ENCODE results near the gene CDCA8.

Gene CDCA8

DNA sequence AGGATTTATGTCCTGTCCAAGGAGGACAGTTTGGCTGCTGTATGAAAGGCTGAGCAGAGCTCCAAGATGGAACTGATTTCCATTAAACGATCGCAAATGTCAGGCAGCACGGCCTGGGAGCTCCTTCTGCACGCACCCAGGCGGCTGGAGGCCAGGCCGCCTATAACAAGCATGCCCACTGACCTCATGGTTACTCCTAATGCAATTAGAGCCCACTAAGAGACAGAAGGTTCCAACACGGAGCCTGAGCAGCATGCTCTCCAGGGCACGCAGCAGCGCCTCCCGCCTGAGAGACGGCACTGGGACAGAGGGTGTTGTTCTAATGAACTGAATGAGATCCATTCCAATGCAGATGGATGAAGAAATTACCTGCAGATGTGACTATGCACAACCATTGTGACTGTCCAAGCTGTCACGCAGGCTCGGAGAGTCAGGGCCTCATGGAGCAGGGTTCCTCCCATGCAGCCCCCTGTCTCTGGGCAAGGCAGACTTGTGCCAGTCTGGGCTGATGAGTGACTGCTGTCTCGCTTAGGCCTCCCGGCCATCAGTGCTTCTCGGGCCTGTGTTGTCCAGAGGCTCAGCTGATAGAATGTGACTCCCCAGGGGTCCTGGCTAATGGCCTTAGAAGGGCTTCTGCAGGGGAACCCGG is 25.2 kb upstream of the CDCA8 start:
- no peak for DNase-seq (ENCODE audit: low read depth)
- no peak overlapping the region for H3K4me3 ChIP-seq (ENCODE audit: low read depth, low read length)
- TF ChIP-seq, protein P1, sequence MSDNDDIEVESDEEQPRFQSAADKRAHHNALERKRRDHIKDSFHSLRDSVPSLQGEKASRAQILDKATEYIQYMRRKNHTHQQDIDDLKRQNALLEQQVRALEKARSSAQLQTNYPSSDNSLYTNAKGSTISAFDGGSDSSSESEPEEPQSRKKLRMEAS (IDR thresholded peaks at IDR 0.05; ENCODE audit: low read depth, low read length), result no peak
- no peak for TF ChIP-seq POLR2A (IDR thresholded peaks at IDR 0.05; ENCODE audit: extremely low read depth, insufficient read length)
- no peak for TF ChIP-seq MYC (IDR thresholded peaks at IDR 0.05; ENCODE audit: low read depth, low read length)
- TF ChIP-seq, protein P2, sequence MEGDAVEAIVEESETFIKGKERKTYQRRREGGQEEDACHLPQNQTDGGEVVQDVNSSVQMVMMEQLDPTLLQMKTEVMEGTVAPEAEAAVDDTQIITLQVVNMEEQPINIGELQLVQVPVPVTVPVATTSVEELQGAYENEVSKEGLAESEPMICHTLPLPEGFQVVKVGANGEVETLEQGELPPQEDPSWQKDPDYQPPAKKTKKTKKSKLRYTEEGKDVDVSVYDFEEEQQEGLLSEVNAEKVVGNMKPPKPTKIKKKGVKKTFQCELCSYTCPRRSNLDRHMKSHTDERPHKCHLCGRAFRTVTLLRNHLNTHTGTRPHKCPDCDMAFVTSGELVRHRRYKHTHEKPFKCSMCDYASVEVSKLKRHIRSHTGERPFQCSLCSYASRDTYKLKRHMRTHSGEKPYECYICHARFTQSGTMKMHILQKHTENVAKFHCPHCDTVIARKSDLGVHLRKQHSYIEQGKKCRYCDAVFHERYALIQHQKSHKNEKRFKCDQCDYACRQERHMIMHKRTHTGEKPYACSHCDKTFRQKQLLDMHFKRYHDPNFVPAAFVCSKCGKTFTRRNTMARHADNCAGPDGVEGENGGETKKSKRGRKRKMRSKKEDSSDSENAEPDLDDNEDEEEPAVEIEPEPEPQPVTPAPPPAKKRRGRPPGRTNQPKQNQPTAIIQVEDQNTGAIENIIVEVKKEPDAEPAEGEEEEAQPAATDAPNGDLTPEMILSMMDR (IDR thresholded peaks at IDR 0.05; ENCODE audit: low read depth, low read length), result no peak

DNA sequence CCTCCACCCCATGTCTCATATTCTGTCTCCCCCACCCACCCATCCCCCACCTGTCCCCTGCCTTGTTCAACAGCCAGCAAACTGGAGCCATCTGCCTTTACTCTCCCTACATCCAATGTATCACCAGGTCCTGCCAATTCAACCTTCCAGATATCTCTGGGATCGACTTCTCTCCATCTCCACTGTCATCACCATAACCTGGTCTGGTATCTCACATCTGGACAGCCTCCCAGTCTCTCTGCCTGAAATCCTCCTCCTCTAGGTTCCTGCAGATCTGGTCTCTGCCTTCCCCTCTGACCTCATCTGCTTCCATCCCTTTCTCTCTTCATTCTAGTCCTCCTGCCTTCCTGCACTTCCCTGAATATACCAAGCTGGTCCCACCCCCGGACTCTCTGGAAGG is 22.2 kb upstream of the CDCA8 start:
- no peak for DNase-seq (ENCODE audit: low read depth)
- TF ChIP-seq POLR2A (IDR thresholded peaks at IDR 0.05; ENCODE audit: extremely low read depth, insufficient read length), result no peak
- TF ChIP-seq MYC (IDR thresholded peaks at IDR 0.05; ENCODE audit: low read depth, low read length), result no peak
- TF ChIP-seq, protein P2 (IDR thresholded peaks at IDR 0.05; ENCODE audit: low read depth, low read length), result no peak
- H3K4me3 ChIP-seq (ENCODE audit: low read depth, low read length), result no peak overlapping the region

DNA sequence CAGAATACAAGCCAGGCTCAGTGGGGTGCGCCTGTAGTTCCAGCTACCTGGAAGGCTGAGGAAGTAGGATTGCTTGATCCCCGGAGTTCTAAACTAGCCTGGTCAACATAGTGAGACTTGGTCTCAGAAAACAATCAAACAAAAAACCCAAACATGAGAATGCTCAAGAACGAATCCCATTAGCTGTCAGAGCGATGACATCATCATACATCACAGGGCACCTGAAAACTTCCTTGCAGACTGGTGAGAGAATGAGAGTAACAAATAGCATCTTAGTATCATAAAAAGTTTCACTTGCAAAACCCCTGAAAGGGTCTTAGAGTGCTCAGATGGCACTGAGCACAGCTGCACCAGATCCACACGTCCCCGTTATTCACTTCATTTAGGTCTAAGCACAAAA is 21.1 kb upstream of the CDCA8 start:
- H3K4me3 ChIP-seq (ENCODE audit: low read depth, low read length), result no peak overlapping the region
- TF ChIP-seq MYC (IDR thresholded peaks at IDR 0.05; ENCODE audit: low read depth, low read length) (no peak), POLR2A (IDR thresholded peaks at IDR 0.05; ENCODE audit: extremely low read depth, insufficient read length) (no peak)
- TF ChIP-seq, protein P1 (IDR thresholded peaks at IDR 0.05; ENCODE audit: low read depth, low read length), result no peak
- TF ChIP-seq, protein P2 (IDR thresholded peaks at IDR 0.05; ENCODE audit: low read depth, low read length), result no peak
- DNase-seq (ENCODE audit: low read depth), result no peak

DNA sequence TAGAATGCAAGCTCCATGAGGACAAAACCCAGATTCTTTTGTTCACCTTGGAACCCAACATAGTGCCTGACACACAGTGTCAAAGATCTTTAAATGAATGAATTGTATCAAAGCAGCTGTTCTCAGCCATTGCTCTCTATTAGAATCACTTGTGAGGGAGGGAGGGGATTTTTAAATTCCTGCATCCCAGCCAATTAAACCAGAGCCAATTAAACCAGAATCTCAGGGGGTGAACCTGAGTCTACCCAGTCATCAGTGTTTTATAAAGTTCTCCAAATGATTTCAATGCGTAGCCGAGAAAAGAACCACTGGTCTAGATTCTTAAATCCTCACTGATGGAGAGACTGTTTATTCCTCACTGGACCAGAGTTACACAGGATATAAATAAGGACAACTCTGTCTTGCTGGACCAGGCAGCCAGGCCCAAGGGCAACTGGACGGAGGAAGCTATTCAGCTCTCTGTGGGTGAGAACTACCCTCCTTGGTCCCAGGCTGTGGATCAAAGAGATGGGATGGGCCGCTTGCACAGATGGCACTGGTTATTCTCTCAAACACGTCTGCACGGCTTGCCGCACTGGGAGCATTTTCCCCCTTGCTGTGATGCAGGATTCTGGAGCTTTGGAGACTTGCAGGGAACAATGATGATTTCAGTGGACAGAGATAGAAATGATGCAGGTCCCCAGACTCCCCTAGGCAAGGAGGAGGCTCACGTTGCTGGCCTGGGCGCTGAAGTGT is 20.0 kb upstream of the CDCA8 start:
- TF ChIP-seq, protein P2 (IDR thresholded peaks at IDR 0.05; ENCODE audit: low read depth, low read length), result no peak
- TF ChIP-seq POLR2A (IDR thresholded peaks at IDR 0.05; ENCODE audit: extremely low read depth, insufficient read length), result no peak
- no peak for TF ChIP-seq MYC (IDR thresholded peaks at IDR 0.05; ENCODE audit: low read depth, low read length)
- DNase-seq (ENCODE audit: low read depth), result no peak
- H3K4me3 ChIP-seq (ENCODE audit: low read depth, low read length), result no peak overlapping the region

DNA sequence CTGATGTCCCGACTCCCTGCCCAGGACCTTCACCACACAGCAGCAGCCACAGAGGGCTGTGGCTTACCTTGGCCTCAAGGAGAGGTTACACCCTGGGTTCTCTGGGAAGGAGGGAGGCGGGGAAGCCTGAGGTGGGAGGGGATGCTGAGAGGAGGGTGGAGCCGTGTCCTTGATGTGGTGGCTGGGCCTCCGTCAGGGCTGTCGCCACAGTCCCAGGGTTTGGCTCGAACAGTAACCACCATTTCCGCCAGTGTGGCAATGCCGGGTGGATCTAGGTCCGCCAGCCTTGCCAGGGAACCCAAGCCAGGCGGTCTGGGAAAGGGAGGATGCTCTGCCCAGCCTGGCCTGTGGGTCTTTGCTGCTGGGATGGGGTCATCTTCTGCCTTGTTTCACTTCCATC is 18.4 kb upstream of the CDCA8 start:
- H3K4me3 ChIP-seq (ENCODE audit: low read depth, low read length), result no peak overlapping the region
- TF ChIP-seq, protein P2 (IDR thresholded peaks at IDR 0.05; ENCODE audit: low read depth, low read length), result no peak
- no peak for DNase-seq (ENCODE audit: low read depth)

Measured in NB4 (cell line).